T-helper 1 cell treated with Interleukin-12 subunit alpha and Interleukin-12 subunit beta and Interleukin-4 antibody, amounts not matched to agents 30 μg/mL and 1 μg/mL, for 36 hours (primary cell): ENCODE results near the gene AWAT1.
"Not testable (repeated sequence)": the region's sequence is repeated elsewhere in the genome, so short reads cannot be mapped to it uniquely, and the experiment has no call there.

Source experiments
- H3K27ac Mint-ChIP-seq: one replicate; pipeline ENCODE4 v1.8.0; 2021; ENCODE audit warnings: mild to moderate bottlenecking, mixed read lengths
- H3K27me3 Mint-ChIP-seq: one replicate; pipeline ENCODE4 v1.8.0; 2021; ENCODE audit warnings: low read depth, mixed read lengths
- H3K36me3 Mint-ChIP-seq: one replicate; pipeline ENCODE4 v1.8.0; 2021; ENCODE audit warnings: low read depth, mixed read lengths
- H3K4me1 Mint-ChIP-seq: one replicate; pipeline ENCODE4 v1.8.0; 2021; ENCODE audit warnings: low read depth, mixed read lengths
- H3K4me3 Mint-ChIP-seq: one replicate; pipeline ENCODE4 v1.8.0; 2021; ENCODE audit warnings: mild to moderate bottlenecking, moderate library complexity, mixed read lengths
- H3K9me3 Mint-ChIP-seq: one replicate; pipeline ENCODE4 v1.8.0; 2021; ENCODE audit warnings: mixed read lengths

The AWAT1 gene

DNA sequence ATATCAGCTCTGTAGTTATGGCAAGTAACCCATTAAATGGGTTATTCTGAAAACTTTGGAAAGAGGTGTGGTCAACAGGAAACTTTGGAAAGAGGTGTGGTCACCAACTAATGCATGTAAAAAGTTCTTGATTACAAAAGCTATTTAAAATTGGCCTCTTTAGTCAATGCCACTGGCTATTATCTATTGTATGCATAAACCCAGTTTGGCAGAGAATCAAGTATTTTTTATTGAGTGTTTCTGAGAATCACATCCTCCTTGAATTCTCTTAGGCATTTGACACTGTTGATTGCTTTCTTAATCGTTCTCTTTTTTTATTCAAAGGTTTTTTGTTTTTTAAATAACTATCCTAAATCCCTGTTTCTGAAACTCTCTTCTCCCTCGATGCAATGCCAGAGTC lies 18.0 kb downstream of the AWAT1 start:
- no peak overlapping the region for H3K27ac Mint-ChIP-seq
- H3K4me1 Mint-ChIP-seq = peaks cover 3% of the 10 kb centered on the region
- no peaks in the 10 kb centered on the region for H3K27me3 Mint-ChIP-seq
- no peaks in the 10 kb centered on the region for H3K9me3 Mint-ChIP-seq
- H3K4me3 Mint-ChIP-seq = no peak overlapping the region
- no peaks in the 10 kb centered on the region for H3K36me3 Mint-ChIP-seq

DNA sequence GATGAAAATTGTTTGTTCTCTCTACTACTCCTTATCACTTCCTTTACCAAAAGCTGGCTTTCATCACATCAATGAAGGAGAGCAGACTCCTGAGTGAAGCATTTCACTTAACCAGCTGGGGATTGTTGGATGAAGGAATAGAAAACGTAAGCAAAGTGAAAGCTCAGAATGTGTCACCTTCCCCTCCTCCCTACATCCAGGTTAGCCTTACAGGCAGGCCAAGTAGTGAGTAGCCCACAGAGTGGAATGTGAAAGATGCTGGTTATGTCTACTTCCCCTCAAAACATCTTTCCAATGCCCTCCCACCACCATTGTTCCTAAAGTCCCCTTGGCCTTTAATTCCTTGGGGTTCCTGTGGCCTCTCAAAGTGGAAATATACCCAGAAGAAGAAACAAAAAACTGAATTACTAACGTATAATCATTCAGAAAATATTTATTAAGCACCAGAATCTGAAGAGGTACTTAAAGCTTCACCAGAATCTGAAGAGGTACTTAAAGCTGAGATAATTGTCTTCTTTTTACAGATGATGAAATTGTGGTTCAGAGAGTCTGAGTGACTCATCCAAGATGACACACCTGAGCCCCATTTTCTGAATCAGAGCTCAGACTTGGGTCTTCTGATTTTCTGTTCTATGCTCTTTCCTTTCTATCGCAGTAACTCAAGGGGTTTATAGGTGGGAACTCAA lies 19.1 kb downstream of the AWAT1 start:
- Mint-ChIP-seq H3K36me3 (no peaks in the 10 kb centered on the region), H3K9me3 (no peaks in the 10 kb centered on the region), H3K27ac (no peak overlapping the region), H3K4me3 (no peak overlapping the region), H3K4me1 (peaks cover 3% of the 10 kb centered on the region), H3K27me3 (no peaks in the 10 kb centered on the region)

DNA sequence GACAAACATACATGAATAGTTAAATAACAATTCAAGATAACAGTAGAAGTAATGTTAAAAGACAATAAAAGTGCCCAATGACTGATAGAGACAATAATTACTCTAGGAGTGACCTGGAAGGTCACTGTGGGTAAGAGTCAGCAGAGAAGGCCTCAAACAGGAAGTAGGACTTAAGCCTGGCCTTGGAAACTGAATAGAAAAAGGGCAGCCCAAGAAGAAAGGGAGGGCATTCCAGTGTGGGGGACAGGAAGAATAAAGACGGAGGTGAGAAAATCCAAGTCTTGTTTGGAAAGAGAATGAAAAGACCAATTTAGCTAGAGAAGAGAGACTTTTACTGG lies 19.6 kb downstream of the AWAT1 start:
- Mint-ChIP-seq H3K36me3 (no peaks in the 10 kb centered on the region), H3K27me3 (no peaks in the 10 kb centered on the region), H3K27ac (no peak overlapping the region), H3K4me3 (no peak overlapping the region), H3K9me3 (no peaks in the 10 kb centered on the region), H3K4me1 (peaks cover 3% of the 10 kb centered on the region)

DNA sequence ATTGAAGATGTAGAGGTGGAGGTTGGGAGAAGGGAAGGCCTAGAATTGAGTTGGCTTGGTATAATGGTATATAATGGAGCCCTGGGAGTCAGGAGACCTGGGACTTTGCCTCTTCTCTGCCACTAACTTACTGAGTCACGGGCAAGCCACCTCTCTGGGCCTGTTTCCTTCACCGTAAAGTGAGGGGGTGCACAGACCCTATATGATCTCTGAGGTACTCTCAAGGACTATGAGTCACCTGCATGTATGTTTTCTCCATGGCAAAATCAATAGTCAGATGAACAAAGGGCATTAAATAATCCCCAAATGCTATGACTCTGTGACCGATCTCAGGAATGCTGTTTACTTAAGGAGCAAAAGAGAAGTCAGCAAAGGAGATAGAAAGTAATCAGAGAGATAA lies 20.5 kb downstream of the AWAT1 start:
- Mint-ChIP-seq H3K9me3 (no peaks in the 10 kb centered on the region), H3K27ac (no peak overlapping the region), H3K36me3 (no peaks in the 10 kb centered on the region), H3K4me3 (no peak overlapping the region), H3K27me3 (no peaks in the 10 kb centered on the region), H3K4me1 (peaks cover 3% of the 10 kb centered on the region)

DNA sequence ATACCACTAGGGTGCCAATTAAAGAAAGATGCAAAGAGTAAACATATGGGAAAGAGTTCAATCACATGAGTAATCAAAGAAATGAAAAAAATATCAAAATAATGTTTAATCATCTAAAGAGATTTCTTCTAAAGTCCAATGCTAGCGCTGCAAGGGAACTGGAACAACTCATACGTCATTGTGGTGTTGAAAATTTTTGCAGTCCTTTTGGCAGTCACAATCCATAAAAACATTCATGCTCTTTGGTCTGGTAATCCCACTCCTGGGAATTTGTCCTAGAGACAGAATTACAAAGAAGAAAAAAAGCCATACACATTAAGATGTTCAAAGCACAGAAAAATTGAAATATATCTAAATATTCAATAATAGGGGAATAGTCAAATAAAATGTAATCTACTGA lies 21.0 kb downstream of the AWAT1 start:
- no peaks in the 10 kb centered on the region for H3K9me3 Mint-ChIP-seq
- no peaks in the 10 kb centered on the region for H3K27me3 Mint-ChIP-seq
- no peak overlapping the region for H3K4me3 Mint-ChIP-seq
- H3K36me3 Mint-ChIP-seq = no peaks in the 10 kb centered on the region
- H3K4me1 Mint-ChIP-seq = peaks cover 3% of the 10 kb centered on the region
- no peak overlapping the region for H3K27ac Mint-ChIP-seq

DNA sequence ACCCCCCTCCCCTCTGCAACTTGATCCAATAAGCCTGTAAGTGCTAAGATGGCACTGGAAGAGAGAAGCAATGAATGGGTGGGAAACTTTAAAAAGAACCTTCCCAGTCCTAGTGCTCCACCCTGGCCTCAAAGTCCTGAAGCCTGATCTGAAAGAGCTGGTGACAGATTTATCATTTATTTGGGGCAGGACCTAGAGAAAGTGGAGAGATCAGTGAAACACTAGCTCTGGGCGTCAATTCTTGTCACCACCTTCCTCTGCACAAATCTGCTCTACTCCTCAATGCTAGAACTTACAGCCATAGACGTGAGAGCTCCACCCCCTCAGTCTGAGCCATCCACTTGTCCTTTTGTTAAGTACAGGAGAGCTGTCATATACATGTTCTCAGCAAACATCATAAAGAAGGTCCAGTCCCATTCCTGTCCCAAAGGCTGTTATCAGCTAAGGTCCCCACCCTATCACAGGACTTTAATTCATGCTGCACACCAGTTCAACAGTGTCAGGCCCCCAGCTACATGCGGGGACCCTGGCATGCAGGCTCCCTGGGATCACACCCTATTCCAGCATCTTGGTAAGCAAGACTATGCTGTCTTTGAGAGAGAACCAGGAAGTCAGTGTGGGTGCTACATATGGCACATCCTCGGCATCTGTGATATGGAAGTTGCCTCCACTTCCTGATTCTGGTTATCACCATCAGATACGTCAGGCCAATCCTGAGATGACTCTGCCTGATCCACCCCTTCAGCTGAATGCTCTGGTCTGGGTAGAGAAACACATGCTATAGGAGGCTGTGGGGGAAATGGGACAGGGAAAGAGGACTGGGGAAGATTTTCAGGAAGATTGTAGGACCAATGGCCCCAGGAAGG lies 23.2 kb downstream of the AWAT1 start:
- peaks cover 3% of the 10 kb centered on the region for H3K4me1 Mint-ChIP-seq
- H3K4me3 Mint-ChIP-seq = no peak overlapping the region
- no peak overlapping the region for H3K27ac Mint-ChIP-seq
- no peaks in the 10 kb centered on the region for H3K9me3 Mint-ChIP-seq
- H3K36me3 Mint-ChIP-seq = no peaks in the 10 kb centered on the region
- H3K27me3 Mint-ChIP-seq = no peaks in the 10 kb centered on the region

DNA sequence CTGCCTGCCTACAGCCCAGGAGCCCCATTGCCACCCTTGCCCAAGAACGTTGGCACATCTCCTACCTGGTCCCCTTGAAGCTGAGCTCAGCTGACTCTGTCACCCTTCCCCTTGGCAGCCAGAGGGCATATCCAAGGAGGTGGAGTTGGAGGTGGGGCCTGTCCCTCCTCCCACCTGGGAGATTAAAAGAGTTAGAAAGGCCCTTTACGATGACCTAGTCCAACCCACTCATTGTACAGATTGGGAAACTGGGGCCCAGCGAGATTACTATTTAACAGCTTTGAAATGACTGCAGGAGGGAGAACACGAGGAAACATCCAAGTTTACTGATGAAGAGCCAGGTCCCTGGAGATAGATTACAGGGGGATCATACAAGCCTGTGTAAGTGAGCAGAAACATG lies 25.6 kb downstream of the AWAT1 start, which contains the start of gene P2RY4:
Gene P2RY4, minus strand, starts transcription at position 101 of the 400 bp plus-strand sequence. CDS start 580 bp downstream, outside the sequence.
- Mint-ChIP-seq H3K9me3 (no peaks in the 10 kb centered on the region), H3K4me1 (no peaks in the 10 kb centered on the region), H3K27ac (no peak within 1 kb of the TSS), H3K36me3 (no peaks in the 10 kb centered on the region), H3K4me3 (no peak within 1 kb of the TSS), H3K27me3 (no peaks in the 10 kb centered on the region)

DNA sequence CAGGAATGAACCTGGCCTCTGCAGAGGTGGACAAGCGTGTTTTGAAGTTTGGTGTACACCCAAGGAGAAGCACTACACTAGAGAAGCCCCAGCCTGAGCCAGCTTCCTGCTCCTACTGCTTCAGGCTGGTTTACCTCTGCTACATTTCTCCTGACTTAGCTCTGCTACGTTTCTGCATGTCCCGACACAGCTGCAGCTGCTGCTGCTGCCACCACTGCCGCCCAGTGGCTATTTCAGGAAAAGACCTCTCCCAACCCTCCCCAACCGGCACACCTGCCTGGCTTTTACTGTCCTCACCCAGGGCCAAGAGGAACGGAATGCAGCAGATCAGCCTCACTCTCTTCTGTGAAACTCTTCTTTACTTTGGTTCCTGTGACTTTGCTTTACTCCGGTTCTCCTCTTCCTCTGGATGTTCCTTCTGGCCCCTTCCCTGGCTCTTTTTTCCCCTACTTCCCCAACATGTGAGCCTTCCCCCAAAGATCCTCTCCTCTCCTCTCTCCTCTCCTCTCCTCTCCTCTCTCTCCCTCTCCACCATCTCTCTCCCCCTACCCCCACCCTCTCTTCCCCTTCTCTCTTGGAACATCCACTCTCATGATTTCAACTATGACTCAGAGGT lies 28.6 kb downstream of the AWAT1 start:
- Mint-ChIP-seq H3K27me3 (no peaks in the 10 kb centered on the region), H3K27ac (no peak overlapping the region), H3K4me1 (no peaks in the 10 kb centered on the region), H3K4me3 (no peak overlapping the region), H3K36me3 (no peaks in the 10 kb centered on the region), H3K9me3 (no peaks in the 10 kb centered on the region)

DNA sequence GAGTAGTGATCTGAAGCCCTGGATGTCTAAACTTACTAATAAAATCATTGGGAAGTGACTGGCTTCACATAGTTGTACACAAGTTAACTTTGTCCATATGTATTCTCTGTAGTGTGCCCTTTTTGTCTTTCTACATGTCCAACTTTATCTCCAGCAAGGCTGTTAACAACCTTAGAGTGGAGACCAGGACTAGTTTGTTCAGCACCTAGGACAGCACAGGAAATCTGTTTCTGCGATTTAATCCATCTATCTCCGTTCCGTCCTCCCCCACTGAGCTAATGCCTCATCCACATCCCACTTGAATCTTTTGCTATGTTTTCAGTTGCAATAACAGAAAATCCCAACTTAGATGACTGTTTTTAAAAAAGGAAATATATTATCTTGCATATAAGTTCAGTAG lies 30.3 kb downstream of the AWAT1 start:
- H3K9me3 Mint-ChIP-seq = no peaks in the 10 kb centered on the region
- H3K4me1 Mint-ChIP-seq = no peaks in the 10 kb centered on the region
- H3K36me3 Mint-ChIP-seq = no peaks in the 10 kb centered on the region
- no peak overlapping the region for H3K4me3 Mint-ChIP-seq
- no peak overlapping the region for H3K27ac Mint-ChIP-seq
- H3K27me3 Mint-ChIP-seq = no peaks in the 10 kb centered on the region

DNA sequence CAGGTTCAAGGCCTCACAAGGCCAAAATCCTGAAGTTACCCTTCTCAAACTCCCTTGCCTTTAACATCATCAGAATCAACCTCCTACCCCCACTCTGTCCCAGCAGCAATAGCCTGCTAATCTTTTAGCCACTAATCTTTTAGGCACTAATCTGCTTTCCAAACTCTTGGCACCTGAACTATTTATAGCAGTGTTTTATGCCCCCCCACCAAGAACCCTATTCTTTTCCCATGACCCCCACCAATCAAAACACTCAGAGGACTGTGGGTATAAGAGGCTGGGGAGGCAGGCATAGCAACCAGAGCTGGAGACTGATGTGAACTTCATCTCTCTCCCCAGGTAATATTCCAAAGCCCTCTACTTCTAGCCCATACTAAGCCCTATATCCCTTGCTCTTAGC lies 33.6 kb downstream of the AWAT1 start, which contains the start of gene ARR3:
Gene ARR3, plus strand, starts transcription at position 301 of the 400 bp plus-strand sequence. CDS start 1,052 bp downstream, outside the sequence.
- H3K4me1 Mint-ChIP-seq = no peaks in the 10 kb centered on the region
- H3K9me3 Mint-ChIP-seq = no peaks in the 10 kb centered on the region
- H3K4me3 Mint-ChIP-seq = no peak within 1 kb of the TSS
- H3K36me3 Mint-ChIP-seq = no peaks in the 10 kb centered on the region
- H3K27me3 Mint-ChIP-seq = peaks cover 5% of the 10 kb centered on the region
- no peak within 1 kb of the TSS for H3K27ac Mint-ChIP-seq

DNA sequence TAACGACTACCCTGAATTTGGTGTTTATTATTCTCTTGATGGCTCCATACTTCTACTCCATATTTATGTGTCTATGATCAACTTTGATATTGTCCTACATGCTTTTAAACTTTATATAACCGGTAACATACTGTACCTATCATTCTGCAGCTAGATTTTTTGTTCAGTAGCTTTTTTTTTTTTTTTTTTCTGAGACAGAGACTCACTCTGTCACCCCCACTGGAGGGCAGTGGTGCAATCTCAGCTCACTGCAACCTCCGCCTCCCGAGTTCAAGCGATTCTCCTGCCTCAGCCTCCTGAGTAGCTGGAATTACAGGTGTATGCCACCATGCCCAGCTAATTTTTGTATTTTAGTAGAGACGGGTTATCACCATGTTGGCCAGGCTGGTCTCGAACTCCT lies 39.6 kb downstream of the AWAT1 start:
- H3K36me3 Mint-ChIP-seq, H3K9me3 Mint-ChIP-seq, H3K4me3 Mint-ChIP-seq, H3K27me3 Mint-ChIP-seq, H3K27ac Mint-ChIP-seq, H3K4me1 Mint-ChIP-seq: not testable (repeated sequence)

DNA sequence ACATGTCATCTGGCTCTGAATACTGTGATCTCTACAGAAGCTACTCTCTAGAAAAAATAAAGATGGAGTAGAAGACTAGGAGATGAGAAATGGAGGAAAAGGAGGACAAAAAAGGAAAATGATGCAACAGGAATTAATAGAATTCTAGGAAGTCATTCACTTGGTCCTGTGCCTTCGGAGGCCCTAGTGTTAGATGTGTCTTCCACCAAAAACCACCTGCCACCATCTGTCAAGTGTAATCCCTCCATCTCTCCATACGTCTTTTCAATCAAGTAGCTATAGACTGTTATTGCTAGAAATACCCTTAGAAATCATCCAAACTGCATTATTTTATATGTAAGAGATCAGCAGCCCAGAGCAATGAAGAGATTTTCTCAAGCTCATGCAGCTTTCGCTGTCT lies 44.6 kb downstream of the AWAT1 start:
- Mint-ChIP-seq H3K27ac (no peak overlapping the region), H3K4me1 (no peaks in the 10 kb centered on the region), H3K27me3 (no peaks in the 10 kb centered on the region), H3K9me3 (no peaks in the 10 kb centered on the region), H3K36me3 (no peaks in the 10 kb centered on the region), H3K4me3 (no peak overlapping the region)

DNA sequence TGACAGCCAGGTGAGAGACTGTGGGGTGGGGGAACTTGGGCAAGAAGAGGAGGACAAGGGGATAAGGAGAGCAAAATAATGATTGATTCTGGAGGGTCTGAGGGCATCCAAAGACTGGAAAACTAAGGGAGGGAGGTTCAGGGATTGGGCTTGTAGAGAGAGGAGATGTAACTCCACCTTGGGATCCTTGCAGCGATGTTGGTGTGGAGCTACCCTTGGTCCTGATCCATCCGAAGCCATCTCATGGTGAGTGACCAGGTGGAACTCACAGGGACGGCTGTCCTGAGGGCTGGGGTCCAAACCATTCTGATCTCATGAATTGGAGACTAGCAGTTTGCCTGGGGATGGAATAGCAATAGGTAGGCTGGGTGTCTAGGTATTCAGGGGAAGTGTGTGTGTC lies 46.1 kb downstream of the AWAT1 start:
- Mint-ChIP-seq H3K27ac (no peak overlapping the region), H3K36me3 (no peaks in the 10 kb centered on the region), H3K4me1 (no peaks in the 10 kb centered on the region)

DNA sequence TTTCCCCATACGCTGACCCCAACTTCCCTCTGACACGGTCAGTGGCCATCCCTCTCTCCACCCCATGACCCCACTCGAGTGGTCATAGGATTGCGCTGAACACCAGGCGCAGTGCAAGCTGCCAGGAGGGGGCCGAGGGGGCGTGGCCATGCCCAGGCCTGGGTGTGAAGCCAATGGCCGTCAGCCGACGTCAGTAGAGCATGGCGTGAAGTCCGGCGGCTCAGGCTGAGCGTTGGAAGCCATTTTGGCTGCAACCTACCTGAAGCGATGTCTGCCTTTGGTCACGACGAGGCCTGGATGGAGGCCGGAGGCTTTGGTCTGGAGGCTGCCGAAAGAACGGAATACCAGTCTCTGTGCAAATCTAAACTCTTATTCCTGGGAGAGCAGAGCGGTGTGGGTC lies 47.5 kb downstream of the AWAT1 start, which contains the start of gene RAB41:
Gene RAB41, plus strand, starts transcription at position 222 of the 400 bp plus-strand sequence. Its CDS starts 46 bp downstream, at position 268.
- H3K4me3 Mint-ChIP-seq = no peak within 1 kb of the TSS

More for the DNA sequence above, 46.1 kb downstream of the AWAT1 start:
- H3K9me3 Mint-ChIP-seq = no peaks in the 10 kb centered on the region
- no peak overlapping the region for H3K4me3 Mint-ChIP-seq
- no peaks in the 10 kb centered on the region for H3K27me3 Mint-ChIP-seq

More for the DNA sequence above, 47.5 kb downstream of the AWAT1 start, which contains the start of gene RAB41:
- Mint-ChIP-seq H3K27ac (no peak within 1 kb of the TSS), H3K36me3 (peaks cover 8% of the 10 kb centered on the region), H3K27me3 (no peaks in the 10 kb centered on the region), H3K4me1 (no peaks in the 10 kb centered on the region), H3K9me3 (no peaks in the 10 kb centered on the region)
